Measurements from ENCODE around the gene SLC7A4.

The SLC7A4 gene

DNA sequence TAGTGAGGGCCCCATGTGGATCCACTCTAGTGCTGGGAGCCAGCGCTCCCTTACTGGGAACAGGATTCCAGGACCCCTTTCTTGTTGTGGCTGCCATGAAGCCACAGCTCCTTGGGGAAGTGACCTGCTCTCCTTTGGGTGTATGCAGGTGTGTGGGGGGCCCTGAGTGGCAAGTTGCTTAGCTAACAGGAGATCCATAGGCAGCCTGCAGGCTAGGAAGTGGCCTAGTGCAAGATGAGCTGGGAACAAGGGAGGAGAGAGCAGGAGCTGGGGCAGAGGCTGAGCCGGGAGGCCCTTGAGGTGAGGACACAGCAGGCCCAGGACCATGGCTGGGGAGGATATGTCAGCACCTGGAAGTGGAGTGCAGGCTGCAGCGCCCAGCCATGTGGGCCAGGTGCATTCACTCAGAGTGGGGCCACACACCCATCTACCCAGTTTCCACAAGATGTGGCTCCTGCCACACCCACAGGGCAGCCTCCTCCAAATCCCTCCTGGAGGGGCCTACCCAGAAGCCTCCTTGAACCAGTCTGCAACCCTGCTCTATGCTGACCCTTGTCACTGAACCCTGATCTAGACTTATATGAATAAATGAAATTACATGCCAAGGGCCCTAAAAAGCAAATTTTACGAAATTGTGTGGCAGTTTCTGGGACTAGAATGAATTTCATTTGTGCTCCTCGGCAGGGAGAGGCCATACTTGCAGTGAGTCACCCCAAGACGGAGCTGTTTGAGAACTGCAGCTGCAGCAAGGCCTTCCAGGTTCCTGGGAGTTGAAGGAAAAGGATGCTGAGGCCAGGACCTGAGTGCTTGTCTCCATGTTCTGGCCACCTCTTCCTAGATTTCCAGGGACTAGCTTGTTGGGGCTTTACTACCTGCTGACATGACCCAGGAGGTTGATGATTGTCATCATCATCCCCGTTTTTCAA is 33.7 kb downstream of the SLC7A4 start:
- no peak for DNase-seq (ENCODE audit: low read depth)

- DNase-seq (ENCODE audit: low read depth), result no peak
Observed at GRCh38 chr22:20997536-20998257, 34.7 kb downstream of the SLC7A4 start.

GRCh38 chr22:20996598-20997535 is 35.5 kb downstream of the SLC7A4 start:
- DNase-seq (ENCODE audit: low read depth), result no peak

DNA sequence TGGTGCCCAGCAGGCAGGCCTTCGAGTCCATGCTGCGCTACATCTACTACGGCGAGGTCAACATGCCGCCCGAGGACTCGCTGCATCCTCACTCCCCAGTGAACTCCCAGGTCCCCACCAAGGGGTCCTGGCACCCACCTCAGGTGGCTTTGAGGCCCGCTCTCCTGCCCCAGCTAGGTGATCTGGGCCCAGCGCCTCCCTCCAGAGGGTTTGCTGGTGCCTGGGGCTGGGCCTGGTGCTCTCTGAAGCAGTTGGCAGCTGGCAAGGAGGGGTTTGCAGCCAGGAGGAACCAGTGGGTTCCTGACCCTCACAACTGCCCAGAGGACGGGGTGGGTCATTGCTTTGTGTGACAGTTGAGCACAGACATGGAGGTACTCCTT is 36.3 kb downstream of the SLC7A4 start:
- DNase-seq (ENCODE audit: low read depth), result no peak

DNA sequence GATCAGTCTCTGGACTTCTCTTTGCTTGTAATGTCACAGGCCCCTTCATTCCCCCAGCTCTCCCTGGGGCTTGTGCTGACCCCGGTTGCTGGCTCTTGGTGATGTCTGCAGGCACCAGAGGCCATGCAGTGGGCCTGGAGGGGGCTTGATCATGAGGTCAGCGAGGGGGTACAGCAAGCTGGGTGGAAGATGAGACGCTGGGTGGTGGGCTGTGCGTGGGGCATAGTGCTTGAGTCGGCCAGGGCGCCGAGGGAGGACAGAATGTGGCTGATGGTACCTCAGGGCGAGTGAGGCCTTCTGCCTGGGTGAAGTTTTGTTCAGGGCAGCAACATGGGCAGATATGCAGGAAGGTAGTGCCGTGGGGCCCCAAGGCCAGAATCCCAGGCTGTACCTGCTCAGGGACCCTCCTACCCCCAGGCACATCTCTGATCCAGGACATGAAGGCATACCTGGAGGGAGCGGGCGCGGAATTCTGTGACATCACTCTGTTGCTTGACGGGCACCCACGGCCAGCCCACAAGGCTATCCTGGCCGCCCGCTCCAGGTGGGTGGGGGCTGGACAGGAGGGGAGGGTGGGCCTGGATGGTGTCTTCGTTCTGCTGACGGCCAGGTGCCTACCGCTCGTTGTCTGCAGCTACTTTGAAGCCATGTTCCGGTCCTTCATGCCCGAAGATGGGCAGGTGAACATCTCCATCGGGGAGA is 36.9 kb downstream of the SLC7A4 start:
- no peak for DNase-seq (ENCODE audit: low read depth)

DNA sequence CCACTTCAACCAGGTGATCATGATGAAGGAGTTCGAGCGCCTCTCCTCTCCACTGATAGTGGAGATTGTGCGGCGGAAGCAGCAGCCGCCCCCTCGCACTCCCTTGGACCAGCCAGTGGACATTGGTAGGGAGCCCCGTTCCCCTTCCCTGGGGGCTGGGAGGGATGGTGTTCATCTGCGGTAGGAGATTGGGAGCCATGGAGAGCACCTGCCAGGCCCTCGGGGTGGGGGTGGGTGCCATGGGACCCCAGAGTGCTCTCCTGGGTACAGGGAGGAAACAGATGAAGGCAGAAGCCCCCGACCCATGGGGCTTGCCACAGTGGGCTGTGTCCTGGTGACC is 37.5 kb downstream of the SLC7A4 start:
- no peak for DNase-seq (ENCODE audit: low read depth)

- no peak for DNase-seq (ENCODE audit: low read depth)
Observed at GRCh38 chr22:20994128-20994901, 38.0 kb downstream of the SLC7A4 start.

DNA sequence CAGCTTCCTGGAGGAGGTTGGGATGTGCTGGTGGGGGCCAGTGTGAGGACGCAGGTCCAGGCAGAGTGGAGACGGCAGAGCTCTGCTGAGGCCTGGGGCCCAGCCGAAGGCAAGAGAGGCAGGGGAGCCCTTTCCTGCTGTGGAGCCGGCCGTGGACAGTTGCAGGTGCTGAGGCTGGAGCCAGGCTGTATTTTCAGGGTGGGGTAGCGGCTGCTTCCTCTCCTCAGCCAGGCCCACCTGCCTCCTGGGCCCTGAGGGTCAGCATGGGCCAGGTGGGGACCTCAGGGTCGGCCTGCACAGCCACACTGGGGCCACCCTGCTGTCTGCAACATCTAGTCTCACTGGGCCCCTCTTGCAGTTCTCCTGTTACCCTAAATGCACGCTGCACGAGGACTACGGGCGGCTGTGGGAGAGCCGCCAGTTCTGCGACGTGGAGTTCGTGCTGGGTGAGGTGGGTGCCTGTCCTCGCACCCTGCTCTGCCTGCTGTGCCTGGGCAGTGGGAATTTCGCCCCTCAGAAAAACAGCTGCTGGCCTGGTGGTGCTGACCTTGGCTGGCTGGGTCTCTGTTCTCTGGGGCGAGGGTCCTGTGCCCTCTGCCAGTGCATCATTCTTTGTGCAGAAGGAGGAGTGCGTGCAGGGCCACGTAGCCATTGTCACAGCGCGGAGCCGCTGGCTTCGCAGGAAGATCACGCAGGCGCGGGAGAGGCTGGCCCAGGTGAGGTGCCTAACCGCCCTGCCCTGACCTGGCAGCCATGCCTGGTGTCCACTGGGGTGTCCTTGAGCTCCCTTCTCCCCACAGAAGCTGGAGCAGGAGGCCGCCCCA is 38.8 kb downstream of the SLC7A4 start:
- DNase-seq (ENCODE audit: low read depth), result no peak

GRCh38 chr22:20992456-20993303 is 39.7 kb downstream of the SLC7A4 start:
- DNase-seq (ENCODE audit: low read depth), result no peak

- DNase-seq (ENCODE audit: low read depth), result no peak
Observed at GRCh38 chr22:20992056-20992442, 40.3 kb downstream of the SLC7A4 start.

GRCh38 chr22:20991252-20992055 is 40.9 kb downstream of the SLC7A4 start:
- no peak for DNase-seq (ENCODE audit: low read depth)

DNA sequence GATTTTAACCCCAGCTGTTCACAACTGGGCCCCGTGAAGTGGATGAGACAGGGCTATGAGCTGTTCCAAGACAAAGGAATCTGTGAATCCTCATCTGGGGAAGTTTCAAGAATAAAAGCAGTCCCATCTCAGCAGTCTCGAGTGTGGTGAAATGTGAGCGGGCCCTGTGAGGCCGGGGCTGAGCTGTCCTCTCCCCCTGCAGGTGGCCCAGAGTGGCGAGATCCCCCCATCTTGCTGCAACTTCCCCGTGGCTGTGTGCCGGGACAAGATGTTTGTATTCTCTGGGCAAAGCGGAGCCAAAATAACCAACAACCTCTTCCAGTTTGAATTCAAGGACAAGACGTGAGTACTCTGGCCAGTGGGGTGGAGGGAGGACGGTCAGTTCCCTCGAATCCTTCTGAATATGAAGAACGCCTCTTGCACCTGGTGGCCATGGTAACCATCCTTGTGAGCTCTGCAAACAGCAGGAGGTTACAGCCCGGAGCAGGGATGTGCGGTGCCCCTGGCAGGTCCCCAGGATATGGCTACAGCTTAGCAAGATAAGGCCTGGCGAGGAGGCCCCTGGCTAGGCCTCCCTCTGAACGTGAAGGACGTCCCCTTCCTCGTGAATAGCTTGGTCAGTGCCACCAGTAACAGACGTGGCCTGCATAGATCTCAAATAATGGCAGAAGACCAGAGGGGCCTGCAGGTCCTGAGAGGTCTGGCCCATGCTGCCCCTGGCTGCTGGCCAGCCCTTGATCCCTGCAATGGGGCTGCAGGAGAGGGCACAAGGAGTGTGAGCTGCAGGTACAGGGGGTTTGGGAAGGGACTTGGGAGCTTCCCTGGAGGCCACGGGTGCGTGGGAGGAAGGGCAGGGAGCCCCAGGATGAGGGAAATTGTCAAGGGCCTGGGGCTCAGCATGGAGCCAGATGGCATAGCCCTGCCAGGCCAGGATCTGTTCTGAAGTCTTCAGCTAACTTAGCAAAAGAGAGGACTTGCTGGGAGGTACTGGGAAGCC is 41.9 kb downstream of the SLC7A4 start:
- DNase-seq (ENCODE audit: low read depth), result no peak

DNA sequence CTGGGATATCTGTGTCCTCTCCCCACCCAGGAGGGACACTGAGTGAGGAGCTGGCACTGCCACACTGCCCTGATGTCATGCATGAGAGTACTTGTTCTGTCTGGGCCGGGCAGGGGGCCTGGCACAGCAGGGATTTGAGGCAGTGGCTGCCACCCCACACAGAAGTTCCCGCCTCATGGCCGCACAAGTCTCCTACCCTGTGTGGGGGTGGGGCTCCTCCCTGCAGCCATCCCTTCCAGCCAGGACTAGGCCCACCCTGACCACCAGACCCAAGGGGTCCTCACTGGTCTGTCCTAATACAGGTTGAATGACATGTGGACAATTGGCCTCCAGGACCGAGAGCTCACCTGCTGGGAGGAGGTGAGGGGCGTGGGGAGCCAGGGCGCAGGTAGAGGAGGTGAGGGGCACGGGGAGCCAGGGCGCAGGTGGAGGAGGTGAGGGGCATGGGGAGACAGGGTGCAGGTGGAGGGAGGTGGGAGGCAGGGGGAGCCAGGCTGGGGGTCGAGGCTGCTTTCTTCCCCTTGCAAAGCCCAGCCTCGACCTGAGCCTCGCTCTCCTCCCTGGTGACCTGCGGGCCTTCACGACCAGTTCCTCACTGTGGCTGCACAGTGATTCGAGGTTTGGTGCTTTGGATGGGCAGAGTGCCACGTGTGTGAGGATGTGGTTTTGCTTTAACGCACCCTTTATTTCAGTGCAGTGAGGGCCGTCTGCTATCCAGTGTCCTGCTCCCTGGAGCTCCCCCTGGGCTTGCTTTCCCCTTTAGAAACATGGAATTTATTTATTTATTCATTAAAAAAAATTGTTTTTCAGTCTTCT is 42.8 kb downstream of the SLC7A4 start:
- DNase-seq (ENCODE audit: low read depth), result peak; percentile 44

DNA sequence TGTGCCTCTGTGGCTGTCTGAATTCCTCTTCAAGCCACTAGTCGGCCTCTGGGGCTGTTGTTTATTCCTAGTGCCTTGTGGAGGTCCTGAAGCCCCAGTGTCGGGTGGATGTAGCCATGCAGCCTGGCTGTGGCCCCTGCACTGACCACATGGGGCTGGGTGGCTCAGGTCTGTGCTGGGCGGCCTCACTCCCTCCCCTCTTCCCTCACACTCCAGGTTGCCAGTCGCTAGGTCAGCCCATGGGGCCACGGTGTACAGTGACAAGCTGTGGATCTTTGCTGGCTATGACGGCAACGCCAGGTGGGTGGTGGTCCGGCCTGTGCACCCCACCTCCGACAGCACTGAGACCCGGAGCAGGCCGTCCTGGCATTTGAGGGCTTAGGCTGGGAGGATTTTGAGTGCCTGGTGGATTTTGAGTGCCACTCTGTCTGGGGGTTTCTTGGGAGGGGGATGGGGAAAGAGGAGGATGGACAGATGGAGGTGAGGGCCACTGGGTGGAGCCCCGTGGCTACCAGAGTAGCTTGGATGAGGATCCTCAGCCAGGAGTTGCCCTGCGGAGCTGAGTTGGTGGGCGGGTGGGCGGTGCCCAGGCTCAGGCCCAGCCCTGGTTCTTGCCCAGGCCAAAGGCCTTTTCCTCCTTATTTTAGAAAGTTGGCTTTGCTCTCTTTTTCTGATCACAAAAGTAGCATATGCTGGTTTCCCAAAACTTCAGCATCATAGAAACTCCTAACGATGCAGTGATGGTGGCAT is 43.6 kb downstream of the SLC7A4 start:
- no peak for DNase-seq (ENCODE audit: low read depth)

GRCh38 chr22:20987375-20987774 is 45.0 kb downstream of the SLC7A4 start:
- DNase-seq (ENCODE audit: low read depth), result no peak

Data from EH (cell line).